HS-5 (cell line): ENCODE data around the gene CXCR5.

Experiments used
- DNase-seq: peaks from one replicate; pipeline ENCODE4 v3.0.0-alpha.2; 2012; ENCODE audit warnings: low read depth

CXCR5 gene

GRCh38 chr11:118877487-118878162, 6.1 kb upstream of the CXCR5 start:
- DNase-seq = no peak

GRCh38 chr11:118878163-118878563, 5.5 kb upstream of the CXCR5 start:
- no peak for DNase-seq

- DNase-seq = no peak
These were observed 2.5 kb upstream of the CXCR5 start for GRCh38 chr11:118881228-118881627.

- DNase-seq = no peak
These were observed 1.2 kb upstream of the CXCR5 start for GRCh38 chr11:118882491-118882890.

GRCh38 chr11:118883004-118883367, 706 bp upstream of the CXCR5 start:
- no peak for DNase-seq

- DNase-seq = no peak
These were observed 1.2 kb downstream of the CXCR5 start for GRCh38 chr11:118884875-118885274.

- no peak for DNase-seq
These were observed 1.6 kb downstream of the CXCR5 start for GRCh38 chr11:118885319-118885718.

- DNase-seq = no peak
These were observed 2.3 kb downstream of the CXCR5 start for GRCh38 chr11:118885831-118886565.

GRCh38 chr11:118886681-118887111, 3.0 kb downstream of the CXCR5 start:
- DNase-seq = no peak

- DNase-seq = no peak
These were observed 3.5 kb downstream of the CXCR5 start for GRCh38 chr11:118887206-118887605.

- DNase-seq = no peak
These were observed 4.7 kb downstream of the CXCR5 start for GRCh38 chr11:118888398-118888797.

- DNase-seq = no peak
These were observed 6.1 kb downstream of the CXCR5 start for GRCh38 chr11:118889797-118890196.

GRCh38 chr11:118892514-118892913, 8.8 kb downstream of the CXCR5 start:
- DNase-seq = no peak

- no peak for DNase-seq
These were observed 9.3 kb downstream of the CXCR5 start for GRCh38 chr11:118892964-118893363.

GRCh38 chr11:118893662-118894061, 10.0 kb downstream of the CXCR5 start:
- DNase-seq = no peak

- DNase-seq = no peak
These were observed 10.5 kb downstream of the CXCR5 start for GRCh38 chr11:118894192-118894591.

GRCh38 chr11:118895093-118896039, 11.7 kb downstream of the CXCR5 start:
- DNase-seq = no peak

GRCh38 chr11:118896472-118896913, 12.8 kb downstream of the CXCR5 start:
- DNase-seq = no peak

- no peak for DNase-seq
These were observed 13.4 kb downstream of the CXCR5 start for GRCh38 chr11:118896921-118897591.

- no peak for DNase-seq
These were observed 14.1 kb downstream of the CXCR5 start for GRCh38 chr11:118897721-118898310.
